GM10248 (cell line): ENCODE data around the gene SCARF2.
"Not testable (repeated sequence)": the region's sequence is repeated elsewhere in the genome, so short reads cannot be mapped to it uniquely, and the experiment has no call there.

ENCODE experiments used
- CTCF ChIA-PET: fragments of 300-600 bp; sonication (Branson Sonifier 250); formaldehyde crosslinking; extraction: SDS; loops from one replicate; lab custom pipeline; 2021; ENCODE audit warnings: antibody characterized with exemption; lab: Yijun Ruan, JAX
- POLR2A ChIA-PET: fragments of 350-650 bp; sonication (Branson Sonifier 250); formaldehyde crosslinking; extraction: SDS; loops from one replicate; lab custom pipeline; 2020; ENCODE audit warnings: antibody characterized with exemption; lab: Yijun Ruan, JAX
- DNase-seq: peaks from one replicate; pipeline ENCODE4 v3.0.0; 2012; ENCODE audit errors: extremely low spot score
- TF ChIP-seq, protein P1 (sequence below): IDR thresholded peaks from 2 replicates; pipeline ENCODE4 v1.5.1; 2012; ENCODE audit warnings: mild to moderate bottlenecking, low read depth; ENCODE audit errors: extremely low read depth, missing control alignments, control extremely low read depth

The SCARF2 gene

DNA sequence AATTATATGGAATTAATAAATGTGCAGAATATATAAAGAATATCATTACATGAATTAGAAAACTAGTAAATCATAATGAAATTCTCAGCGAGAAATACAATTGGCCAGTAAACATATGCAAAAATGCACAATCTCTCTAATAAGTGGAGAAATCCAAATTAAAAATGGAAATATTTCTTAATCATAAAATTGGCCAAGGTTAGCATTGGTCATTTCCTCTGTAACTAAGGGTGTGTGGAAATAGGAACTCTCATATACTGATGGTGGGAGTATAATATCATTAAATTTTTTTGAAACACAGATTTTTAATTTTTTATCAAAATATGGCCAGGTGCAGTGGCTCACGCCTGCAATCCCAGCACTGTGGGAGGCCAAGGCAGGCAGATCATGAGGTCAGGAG is 51.3 kb downstream of the SCARF2 start:
- TF ChIP-seq, protein P1, sequence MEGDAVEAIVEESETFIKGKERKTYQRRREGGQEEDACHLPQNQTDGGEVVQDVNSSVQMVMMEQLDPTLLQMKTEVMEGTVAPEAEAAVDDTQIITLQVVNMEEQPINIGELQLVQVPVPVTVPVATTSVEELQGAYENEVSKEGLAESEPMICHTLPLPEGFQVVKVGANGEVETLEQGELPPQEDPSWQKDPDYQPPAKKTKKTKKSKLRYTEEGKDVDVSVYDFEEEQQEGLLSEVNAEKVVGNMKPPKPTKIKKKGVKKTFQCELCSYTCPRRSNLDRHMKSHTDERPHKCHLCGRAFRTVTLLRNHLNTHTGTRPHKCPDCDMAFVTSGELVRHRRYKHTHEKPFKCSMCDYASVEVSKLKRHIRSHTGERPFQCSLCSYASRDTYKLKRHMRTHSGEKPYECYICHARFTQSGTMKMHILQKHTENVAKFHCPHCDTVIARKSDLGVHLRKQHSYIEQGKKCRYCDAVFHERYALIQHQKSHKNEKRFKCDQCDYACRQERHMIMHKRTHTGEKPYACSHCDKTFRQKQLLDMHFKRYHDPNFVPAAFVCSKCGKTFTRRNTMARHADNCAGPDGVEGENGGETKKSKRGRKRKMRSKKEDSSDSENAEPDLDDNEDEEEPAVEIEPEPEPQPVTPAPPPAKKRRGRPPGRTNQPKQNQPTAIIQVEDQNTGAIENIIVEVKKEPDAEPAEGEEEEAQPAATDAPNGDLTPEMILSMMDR, result no peak
- no peak for DNase-seq

DNA sequence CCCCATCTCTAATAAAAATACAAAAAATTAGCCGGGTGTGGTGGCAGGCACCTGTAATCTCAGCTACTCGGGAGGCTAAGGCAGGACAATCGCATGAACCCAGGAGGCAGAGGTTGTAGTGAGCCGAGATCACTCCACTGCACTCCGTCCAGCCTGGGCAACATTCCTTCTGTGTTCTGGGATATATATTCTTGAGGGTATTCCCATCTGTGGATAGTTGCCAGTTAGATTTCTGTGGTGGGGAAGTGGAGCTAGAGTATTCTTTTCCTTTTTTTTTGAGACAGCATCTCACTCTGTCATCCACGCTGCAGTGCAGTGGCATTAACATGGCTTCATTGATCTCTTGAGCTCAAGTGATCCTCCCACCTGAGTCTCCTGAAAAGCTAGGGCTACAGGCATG is 52.8 kb downstream of the SCARF2 start:
- ChIA-PET POLR2A (no interaction called here), CTCF (interaction anchor here (0.7 kb wide), 1 partner anchor 9 kb away, joined by 3 read pairs; the partner anchor contains the start of gene ZNF74)

More for the DNA sequence above, 51.3 kb downstream of the SCARF2 start:
- ChIA-PET CTCF (no interaction called here), POLR2A (no interaction called here)

GRCh38 chr22:20384171-20384570 is 53.5 kb downstream of the SCARF2 start:
- ChIA-PET POLR2A (no interaction called here), CTCF (interaction anchor here (0.7 kb wide), 1 partner anchor 9 kb away, joined by 3 read pairs; the partner anchor contains the start of gene ZNF74)
- TF ChIP-seq, protein P1, result no peak
- no peak for DNase-seq

More for the DNA sequence above, 52.8 kb downstream of the SCARF2 start:
- TF ChIP-seq, protein P1, result no peak
- DNase-seq, result no peak

GRCh38 chr22:20383538-20383937 is 54.1 kb downstream of the SCARF2 start:
- TF ChIP-seq, protein P1, result no peak
- CTCF ChIA-PET, result no interaction called here
- DNase-seq, result no peak
- POLR2A ChIA-PET, result no interaction called here

- CTCF ChIA-PET, result interaction anchor here (2.7 kb wide), 1 partner anchor 12 kb away, joined by 8 read pairs; the partner anchor contains the start of gene ZNF74
- POLR2A ChIA-PET, result no interaction called here
- DNase-seq, result no peak
- TF ChIP-seq, protein P1, result no peak
Measured at GRCh38 chr22:20380486-20380885, 57.1 kb downstream of the SCARF2 start.

DNA sequence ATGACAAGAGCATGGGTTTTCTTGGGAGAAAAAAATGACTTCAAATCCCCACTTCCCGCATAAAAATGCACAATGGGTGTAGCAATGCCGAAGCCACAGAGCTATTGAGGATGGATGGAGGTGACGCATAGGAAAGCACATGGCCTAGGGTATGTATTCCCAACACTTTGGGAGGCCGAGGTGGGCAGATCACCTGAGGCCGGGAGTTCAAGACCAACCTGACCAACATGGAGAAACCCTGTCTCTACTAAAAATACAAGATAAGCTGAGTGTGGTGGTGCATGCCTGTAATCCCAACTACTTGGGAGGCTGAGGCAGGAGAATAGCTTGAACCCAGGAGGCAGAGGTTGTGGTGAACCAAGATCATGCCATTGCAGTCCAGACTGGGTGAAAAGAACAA is 58.9 kb downstream of the SCARF2 start:
- DNase-seq, POLR2A ChIA-PET: not testable (repeated sequence)
- CTCF ChIA-PET, result interaction anchor here (0.6 to 1.0 kb wide), 2 partner anchors 26 to 30 kb away, joined by 3 to 4 read pairs; no protein-coding TSS in a partner anchor

GRCh38 chr22:20378110-20378509 is 59.5 kb downstream of the SCARF2 start:
- DNase-seq, result no peak
- ChIA-PET POLR2A (no interaction called here), CTCF (interaction anchor here (0.6 to 1.0 kb wide), 2 partner anchors 26 to 30 kb away, joined by 3 to 4 read pairs; no protein-coding TSS in a partner anchor)
- TF ChIP-seq, protein P1, result no peak

DNA sequence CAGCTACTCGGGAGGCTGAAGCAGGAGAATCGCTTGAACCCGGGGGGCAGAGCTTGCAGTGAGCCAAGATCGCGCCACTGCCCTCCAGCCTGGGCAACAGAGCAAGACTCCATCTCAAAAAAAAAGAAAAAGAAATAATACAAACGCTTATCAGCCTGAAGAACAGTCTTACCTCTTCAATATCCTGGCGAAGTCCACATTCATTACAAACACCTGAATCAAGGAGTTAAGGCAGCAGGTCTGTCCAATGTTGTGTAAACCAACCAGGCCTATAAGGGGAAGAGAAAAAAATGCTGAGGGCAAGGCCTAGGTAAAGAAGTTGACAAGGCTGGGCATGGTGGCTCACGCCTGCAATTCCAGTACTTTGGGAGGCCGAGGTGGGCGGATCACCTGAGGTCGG is 60.6 kb downstream of the SCARF2 start:
- POLR2A ChIA-PET, CTCF ChIA-PET, DNase-seq: not testable (repeated sequence)

DNA sequence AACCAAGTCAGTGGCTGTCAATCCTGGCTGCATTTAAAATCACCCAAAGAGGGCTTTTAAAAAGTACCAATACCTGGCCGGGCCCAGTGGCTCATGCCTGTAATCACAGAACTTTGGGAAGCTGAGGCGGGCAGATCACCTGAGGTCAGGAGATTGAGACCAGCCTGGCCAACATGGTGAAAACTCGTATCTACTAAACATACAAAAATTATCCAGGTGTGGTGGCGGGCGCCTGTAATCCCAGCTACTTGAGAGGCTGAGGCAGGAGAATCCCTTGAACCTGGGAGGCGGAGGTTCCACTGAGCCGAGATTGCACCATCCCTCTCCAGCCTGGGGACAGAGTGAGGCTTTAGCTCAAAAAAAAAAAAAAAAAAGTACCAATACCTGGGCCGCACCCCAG is 61.3 kb downstream of the SCARF2 start:
- CTCF ChIA-PET, DNase-seq, POLR2A ChIA-PET: not testable (repeated sequence)
